Upper lobe of left lung (tissue), 6 donors: Measurements from ENCODE around the gene CCDC197. TPM values are rescaled to one million over a fixed set of nuclear protein-coding genes. Genes with fewer than 3 reads are reported as not detected.

ENCODE experiments used
- ATAC-seq, 2 donors: fragments of 200-7000 bp; cut with Tn5 transposase; one replicate each; pipeline ENCODE4 v1.9.1; 2022; ENCODE audit warnings: mild to moderate bottlenecking in 2 of 2, moderate library complexity in 2 of 2; ENCODE audit not compliant: low FRiP score in 2 of 2
- DNase-seq, 2 donors: peaks; one replicate each; pipeline ENCODE4 v3.0.0-alpha.2; 2019 to 2020
- H3K27ac ChIP-seq, 4 donors: fragments of 200-600 bp; sonication (generic); one replicate each; pipeline ENCODE4 v1.5.1; 2016 to 2019
- H3K27me3 ChIP-seq, 4 donors: fragments of 200-600 bp; sonication (generic); one replicate each; pipeline ENCODE4 v1.5.1; 2017 to 2019
- H3K36me3 ChIP-seq, 4 donors: fragments of 200-600 bp; sonication (generic); one replicate each; pipeline ENCODE4 v1.5.1; 2016 to 2019
- H3K4me1 ChIP-seq, 4 donors: fragments of 200-600 bp; sonication (generic); one replicate each; pipeline ENCODE4 v1.5.1; 2018 to 2019
- H3K4me3 ChIP-seq, 4 donors: fragments of 200-600 bp; sonication (generic); one replicate each; pipeline ENCODE4 v1.5.1; 2017 to 2019; ENCODE audit warnings: mild to moderate bottlenecking in 2 of 4, moderate library complexity in 1 of 4
- H3K9me3 ChIP-seq, 4 donors: fragments of 200-600 bp; sonication (generic); one replicate each; pipeline ENCODE4 v1.5.1; 2018 to 2019
- EP300 ChIP-seq, 4 donors: sonication (generic); formaldehyde crosslinking; IDR thresholded peaks; one replicate each; pipeline ENCODE4 v1.5.1; 2017; ENCODE audit warnings: antibody characterized with exemption in 4 of 4, control low read depth in 2 of 4
- POLR2A ChIP-seq, 4 donors: fragments of 450-650 bp; IDR thresholded peaks; one replicate each; pipeline ENCODE4 v1.5.1; 2016 to 2017; ENCODE audit warnings: antibody characterized with exemption in 4 of 4, mild to moderate bottlenecking in 2 of 4
- POLR2AphosphoS5 ChIP-seq, 2 donors: sonication (generic); formaldehyde crosslinking; IDR thresholded peaks; one replicate each; pipeline ENCODE4 v1.5.1; 2017; ENCODE audit warnings: antibody characterized with exemption in 2 of 2
- WGBS, 2 donors: methylation state at CpG; one replicate each; pipeline ENCODE4 v1.1.5; 2017 to 2018; 5-methylcytosine and 5-hydroxymethylcytosine counted together
- total RNA-seq, 6 donors: library from RNA; depleted of rRNA in 4 of 6; stranded (reverse); fragments of >200 nt in 4 of 6; gene quantifications; one replicate each; pipeline versions ENCODE4 v1.1.0 to v1.2.1, GENCODE V29; 2016 to 2021
- TF ChIP-seq, protein P1 (sequence below), 6 experiments: fragments of 450-650 bp in 4 of 6; fragments of 200-600 bp in 2 of 6; sonication (generic) in 2 of 6; IDR thresholded peaks; one replicate each; pipeline ENCODE4 v1.5.1; 2016 to 2019; ENCODE audit warnings: antibody characterized with exemption in 6 of 6
- donor health status: DM: no; HTN: no; CAD: no; lungs with moderate emphysema.
- donor health status: DM: no; HTN: yes; CAD: no; lungs with severe emphysema.

Gene CCDC197
- total RNA-seq, 6 donors from 2014 or later: not detected

DNA sequence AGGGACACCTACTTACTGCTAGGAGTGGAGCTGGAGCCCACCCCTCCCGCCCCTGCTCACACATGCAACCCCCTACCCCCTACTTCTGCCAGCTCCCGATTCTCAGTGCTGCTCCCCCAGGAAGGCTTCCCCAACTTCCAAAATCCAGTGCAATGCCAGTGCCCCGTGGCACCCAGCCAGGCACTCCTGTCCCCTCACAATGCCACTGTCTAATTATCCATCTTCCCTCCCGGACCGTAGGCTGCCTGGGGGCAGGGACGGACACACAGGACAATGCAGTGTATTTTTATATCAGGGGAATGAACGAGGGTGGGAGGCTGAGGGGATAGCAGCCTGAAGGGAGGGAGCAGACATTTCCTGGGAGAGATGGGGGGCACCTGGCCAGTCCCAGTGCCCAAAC, 41.4 kb downstream of the CCDC197 start:
- Histone ChIP-seq H3K27ac (no peak overlapping the region), H3K9me3 (no peaks in the 10 kb centered on the region), H3K27me3 (no peaks in the 10 kb centered on the region), H3K4me3 (no peak overlapping the region), H3K4me1 (peaks cover 0 to 15% (median 11%) of the 10 kb centered on the region in 4 donors), H3K36me3 (peaks cover 0 to 3% (median 0%) of the 10 kb centered on the region in 4 donors)
- no peak for ATAC-seq
- TF ChIP-seq POLR2AphosphoS5 (IDR thresholded peaks at IDR 0.05): no peak
- TF ChIP-seq, protein P1, sequence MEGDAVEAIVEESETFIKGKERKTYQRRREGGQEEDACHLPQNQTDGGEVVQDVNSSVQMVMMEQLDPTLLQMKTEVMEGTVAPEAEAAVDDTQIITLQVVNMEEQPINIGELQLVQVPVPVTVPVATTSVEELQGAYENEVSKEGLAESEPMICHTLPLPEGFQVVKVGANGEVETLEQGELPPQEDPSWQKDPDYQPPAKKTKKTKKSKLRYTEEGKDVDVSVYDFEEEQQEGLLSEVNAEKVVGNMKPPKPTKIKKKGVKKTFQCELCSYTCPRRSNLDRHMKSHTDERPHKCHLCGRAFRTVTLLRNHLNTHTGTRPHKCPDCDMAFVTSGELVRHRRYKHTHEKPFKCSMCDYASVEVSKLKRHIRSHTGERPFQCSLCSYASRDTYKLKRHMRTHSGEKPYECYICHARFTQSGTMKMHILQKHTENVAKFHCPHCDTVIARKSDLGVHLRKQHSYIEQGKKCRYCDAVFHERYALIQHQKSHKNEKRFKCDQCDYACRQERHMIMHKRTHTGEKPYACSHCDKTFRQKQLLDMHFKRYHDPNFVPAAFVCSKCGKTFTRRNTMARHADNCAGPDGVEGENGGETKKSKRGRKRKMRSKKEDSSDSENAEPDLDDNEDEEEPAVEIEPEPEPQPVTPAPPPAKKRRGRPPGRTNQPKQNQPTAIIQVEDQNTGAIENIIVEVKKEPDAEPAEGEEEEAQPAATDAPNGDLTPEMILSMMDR (IDR thresholded peaks at IDR 0.05): no peak
- TF ChIP-seq EP300 (IDR thresholded peaks at IDR 0.05): no peak
- WGBS, 2 donors: 81 to 94% methylated on average over 7 of the region's 7 CpGs
- DNase-seq: no peak

DNA sequence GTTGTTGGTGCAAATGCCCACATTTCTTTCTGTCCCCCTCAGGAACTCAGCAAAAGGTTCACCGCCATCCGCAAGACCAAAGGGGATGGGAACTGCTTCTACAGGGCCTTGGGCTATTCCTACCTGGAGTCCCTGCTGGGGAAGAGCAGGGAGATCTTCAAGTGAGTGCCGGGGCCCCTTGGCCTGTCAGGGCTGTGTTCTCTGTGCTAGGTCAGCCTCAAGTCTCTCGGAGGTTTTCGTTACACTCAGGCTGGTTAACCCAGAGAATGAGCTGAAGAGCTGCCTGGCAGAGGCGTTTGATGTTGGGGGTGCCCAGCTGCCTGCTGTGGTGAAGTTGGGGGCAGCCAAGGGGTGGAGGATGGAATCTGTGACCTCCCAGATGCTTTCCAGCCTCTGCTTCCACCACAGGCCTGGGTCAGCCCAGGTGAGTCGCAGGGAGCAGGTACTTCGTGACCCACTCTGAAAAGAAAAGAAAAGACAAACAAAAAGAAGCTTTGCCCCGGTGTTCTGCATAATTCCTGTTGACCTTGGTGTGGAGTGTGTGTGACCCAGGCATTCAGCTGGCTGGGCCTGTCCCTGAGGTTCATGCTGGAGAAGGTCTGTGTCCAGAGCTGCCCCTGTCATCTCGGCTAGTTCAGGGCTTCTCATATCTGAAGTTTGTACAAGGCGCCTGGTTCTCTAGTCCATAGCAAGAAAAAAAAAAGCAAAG, 42.0 kb downstream of the CCDC197 start:
- Histone ChIP-seq H3K27me3 (no peaks in the 10 kb centered on the region), H3K9me3 (no peaks in the 10 kb centered on the region), H3K4me3 (no peak overlapping the region), H3K36me3 (peaks cover 0 to 7% (median 2%) of the 10 kb centered on the region in 4 donors), H3K27ac (no peak overlapping the region), H3K4me1 (peaks cover 0 to 15% (median 11%) of the 10 kb centered on the region in 4 donors)
- TF ChIP-seq POLR2A (IDR thresholded peaks at IDR 0.05): no peak
- TF ChIP-seq EP300 (IDR thresholded peaks at IDR 0.05): no peak
- no peak for TF ChIP-seq POLR2AphosphoS5 (IDR thresholded peaks at IDR 0.05)
- TF ChIP-seq, protein P1 (IDR thresholded peaks at IDR 0.05): no peak
- 90 to 95% methylated on average over 11 of the region's 11 CpGs for WGBS, 2 donors
- no peak for DNase-seq
- ATAC-seq: no peak

DNA sequence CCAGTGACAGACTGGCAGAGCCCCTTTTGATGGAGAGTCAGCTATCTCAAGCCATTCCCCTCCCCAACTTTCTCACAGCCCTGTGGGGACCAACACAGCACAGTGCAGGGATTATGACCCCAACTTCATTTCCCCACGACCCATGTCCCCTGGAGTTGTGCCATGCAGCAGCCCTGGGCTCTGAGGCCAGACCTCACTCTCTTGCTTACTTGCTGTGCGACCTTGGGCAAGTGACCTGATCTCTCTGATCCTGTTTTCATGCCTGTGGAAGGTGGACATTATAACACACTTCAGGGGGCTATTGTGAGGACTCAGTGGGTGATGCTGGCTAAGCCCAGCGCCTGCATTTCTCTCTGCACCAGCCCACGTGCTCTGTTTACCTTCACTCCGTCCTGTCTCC, 43.1 kb downstream of the CCDC197 start:
- Histone ChIP-seq H3K4me1 (peaks cover 0 to 15% (median 11%) of the 10 kb centered on the region in 4 donors), H3K9me3 (no peaks in the 10 kb centered on the region), H3K36me3 (peaks cover 0 to 19% (median 11%) of the 10 kb centered on the region in 4 donors), H3K27ac (no peak overlapping the region), H3K27me3 (no peaks in the 10 kb centered on the region), H3K4me3 (no peak overlapping the region)
- 87 to 88% methylated on average over 5 of the region's 5 CpGs for WGBS, 2 donors
- no peak for TF ChIP-seq EP300 (IDR thresholded peaks at IDR 0.05)
- no peak for TF ChIP-seq POLR2AphosphoS5 (IDR thresholded peaks at IDR 0.05)
- TF ChIP-seq POLR2A (IDR thresholded peaks at IDR 0.05): no peak
- TF ChIP-seq, protein P1 (IDR thresholded peaks at IDR 0.05): no peak
- DNase-seq (no peak), ATAC-seq (no peak)

DNA sequence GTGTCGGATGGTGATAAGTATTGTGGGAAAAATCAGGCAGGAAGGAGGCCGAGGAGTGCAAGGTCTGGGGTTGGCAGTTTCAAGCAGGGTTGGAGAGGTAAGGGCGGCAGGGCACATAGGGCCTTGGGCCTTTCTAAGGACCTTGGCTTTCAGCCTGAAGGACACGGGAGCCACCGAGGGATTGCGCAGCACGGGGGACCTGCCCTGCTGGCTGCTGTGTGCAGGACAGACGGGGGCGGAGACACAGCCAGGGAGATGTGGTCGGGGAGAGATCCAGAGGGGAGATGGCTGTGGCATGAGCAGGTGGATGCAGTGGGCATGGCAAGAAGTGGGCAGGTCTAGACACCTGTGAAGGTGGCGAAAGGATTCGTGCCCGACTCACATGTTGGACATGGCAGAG, 43.7 kb downstream of the CCDC197 start:
- peak in 1 of 2 donors; percentile 59 for DNase-seq

More for the DNA sequence above, 43.7 kb downstream of the CCDC197 start:
- Histone ChIP-seq H3K27me3 (no peaks in the 10 kb centered on the region), H3K36me3 (peaks cover 0 to 25% (median 17%) of the 10 kb centered on the region in 4 donors), H3K4me1 (peaks cover 0 to 15% (median 11%) of the 10 kb centered on the region in 4 donors), H3K4me3 (no peak overlapping the region), H3K27ac (no peak overlapping the region), H3K9me3 (no peaks in the 10 kb centered on the region)
- 91% methylated on average over 13 of the region's 13 CpGs for WGBS, 2 donors
- TF ChIP-seq POLR2AphosphoS5 (IDR thresholded peaks at IDR 0.05) (no peak), POLR2A (IDR thresholded peaks at IDR 0.05) (no peak), EP300 (IDR thresholded peaks at IDR 0.05) (no peak)
- TF ChIP-seq, protein P1 (IDR thresholded peaks at IDR 0.05): no peak
- no peak for ATAC-seq
